SHP77 (cell line): ENCODE results near the gene NDST1.

Source experiments
- DNase-seq, 2 experiments: peaks; one replicate each; lab custom pipeline; 2025; lab: John Stamatoyannopoulos, UW

Gene NDST1

GRCh38 chr5:150523472-150524350 is 15.8 kb downstream of the NDST1 start:
- DNase-seq = peak; percentile 50 to 54

- DNase-seq = no peak
Observed at GRCh38 chr5:150525163-150525562, 17.2 kb downstream of the NDST1 start.

- DNase-seq = no peak
Observed at GRCh38 chr5:150525781-150526180, 17.9 kb downstream of the NDST1 start.

GRCh38 chr5:150527038-150527437 is 19.1 kb downstream of the NDST1 start:
- DNase-seq = no peak

GRCh38 chr5:150527808-150528207 is 19.9 kb downstream of the NDST1 start:
- no peak for DNase-seq

GRCh38 chr5:150528924-150529546 is 21.1 kb downstream of the NDST1 start:
- DNase-seq = no peak

GRCh38 chr5:150529555-150529954 is 21.6 kb downstream of the NDST1 start:
- no peak for DNase-seq

GRCh38 chr5:150530423-150530822 is 22.5 kb downstream of the NDST1 start:
- DNase-seq = no peak

GRCh38 chr5:150530951-150531588 is 23.1 kb downstream of the NDST1 start:
- DNase-seq = no peak

GRCh38 chr5:150531686-150532085 is 23.8 kb downstream of the NDST1 start:
- no peak for DNase-seq

- no peak for DNase-seq
Observed at GRCh38 chr5:150532151-150532550, 24.2 kb downstream of the NDST1 start.

GRCh38 chr5:150532996-150533395 is 25.1 kb downstream of the NDST1 start:
- no peak for DNase-seq

- DNase-seq = no peak
Observed at GRCh38 chr5:150534811-150535210, 26.9 kb downstream of the NDST1 start.

GRCh38 chr5:150535611-150536010 is 27.7 kb downstream of the NDST1 start:
- no peak for DNase-seq

GRCh38 chr5:150538007-150538917 is 30.3 kb downstream of the NDST1 start:
- no peak for DNase-seq

GRCh38 chr5:150539206-150539605 is 31.3 kb downstream of the NDST1 start:
- DNase-seq = no peak

GRCh38 chr5:150540042-150540441 is 32.1 kb downstream of the NDST1 start:
- no peak for DNase-seq

- peak in 1 of 2 experiments; percentile 35 for DNase-seq
Observed at GRCh38 chr5:150540615-150541396, 32.9 kb downstream of the NDST1 start.

GRCh38 chr5:150541397-150541675 is 33.4 kb downstream of the NDST1 start:
- DNase-seq = no peak

GRCh38 chr5:150541895-150542294 is 34.0 kb downstream of the NDST1 start:
- no peak for DNase-seq

- peak; percentile 40 to 44 for DNase-seq
Observed at GRCh38 chr5:150542933-150543445, 35.1 kb downstream of the NDST1 start.
